CD4-positive, alpha-beta T cell treated with Interleukin-17A for 1 hour (primary cell): ENCODE data around the gene ANTKMT.

Experiments used
- DNase-seq: peaks from one replicate; pipeline ENCODE4 v3.0.0-alpha.2; 2020

ANTKMT gene

DNA sequence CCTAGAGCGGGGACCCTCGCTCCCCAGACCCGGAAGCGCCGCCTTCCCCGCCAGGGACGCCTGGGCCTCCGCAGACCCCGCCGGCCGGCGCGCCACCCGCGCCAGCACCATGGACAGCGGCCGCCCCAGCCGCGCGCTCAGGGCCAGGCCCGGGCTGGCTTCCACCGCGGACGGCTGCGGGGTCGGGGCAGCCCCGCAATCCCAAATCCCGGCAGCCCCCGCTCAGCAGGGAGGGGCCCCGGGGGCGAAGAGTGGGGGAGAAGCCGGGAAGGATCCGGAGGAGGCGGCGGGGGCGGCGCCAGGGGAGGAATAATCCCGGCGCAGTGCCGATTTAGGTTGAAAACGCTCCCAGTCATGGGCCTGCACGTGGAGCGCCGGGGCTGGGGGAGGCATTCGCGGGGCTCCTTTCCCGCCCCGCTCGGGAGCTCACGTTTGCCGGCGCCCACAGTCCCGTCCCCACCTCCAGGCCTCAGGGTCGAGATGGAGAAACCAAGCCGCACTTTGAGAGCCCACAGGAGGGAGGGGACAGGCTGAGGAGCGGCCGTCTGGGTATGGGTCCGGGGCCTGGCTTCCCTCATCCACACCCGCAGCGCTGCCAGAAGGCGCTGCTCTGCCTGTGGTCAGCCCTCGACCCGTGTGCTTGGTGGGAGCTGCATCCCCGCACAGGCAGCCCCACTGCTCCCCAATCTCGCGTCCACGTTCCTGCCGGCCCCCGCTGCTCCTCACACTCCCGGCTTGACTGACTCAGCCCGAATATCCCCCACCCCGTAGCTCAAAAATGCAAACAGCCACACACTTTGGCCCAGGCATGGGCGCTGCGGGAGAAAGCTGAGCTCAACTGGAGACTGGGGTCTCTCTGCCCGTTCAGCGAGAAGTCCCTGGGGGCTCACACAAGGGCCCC, 20.0 kb upstream of the ANTKMT start:
- peak; percentile 54 for DNase-seq

DNA sequence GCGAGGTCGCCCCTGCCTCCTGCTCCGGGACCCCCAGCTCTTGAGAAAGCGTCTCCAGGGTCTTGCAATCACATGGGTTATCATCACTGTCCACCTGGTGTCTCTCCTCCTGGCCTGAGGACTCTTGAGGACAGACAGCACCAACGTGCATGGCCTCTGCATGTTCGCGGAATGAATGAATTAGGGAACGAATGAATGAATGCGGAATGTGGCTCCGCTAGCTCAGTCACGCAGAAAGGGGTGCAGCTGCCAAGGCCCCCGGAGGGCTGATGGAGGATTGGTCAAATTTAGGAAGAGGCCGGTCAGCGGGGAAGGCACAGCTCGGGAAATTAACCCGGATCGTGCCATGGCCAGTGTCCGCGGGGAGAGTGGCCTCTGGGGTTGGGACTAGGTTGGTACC, 18.6 kb upstream of the ANTKMT start:
- DNase-seq: no peak

DNA sequence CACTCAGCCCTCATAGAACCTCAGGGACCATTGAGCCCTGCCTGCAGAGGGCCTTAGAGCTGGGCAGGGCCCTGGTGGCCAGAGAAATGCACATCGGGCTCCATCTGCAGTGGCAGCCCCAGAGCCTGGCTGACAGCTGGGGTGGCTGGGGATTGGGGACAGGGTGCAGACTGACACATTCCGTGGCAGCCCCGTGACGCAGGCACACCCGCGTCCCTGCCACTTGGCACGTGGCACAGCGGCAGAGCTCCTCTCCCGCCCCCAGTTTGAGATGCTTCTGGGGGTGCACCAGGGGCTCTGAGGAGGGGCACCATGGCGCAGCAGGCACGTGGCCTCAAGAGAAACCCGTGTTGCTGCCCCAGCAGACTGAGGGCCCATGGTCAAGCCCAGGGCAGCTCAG, 17.5 kb upstream of the ANTKMT start:
- no peak for DNase-seq

DNA sequence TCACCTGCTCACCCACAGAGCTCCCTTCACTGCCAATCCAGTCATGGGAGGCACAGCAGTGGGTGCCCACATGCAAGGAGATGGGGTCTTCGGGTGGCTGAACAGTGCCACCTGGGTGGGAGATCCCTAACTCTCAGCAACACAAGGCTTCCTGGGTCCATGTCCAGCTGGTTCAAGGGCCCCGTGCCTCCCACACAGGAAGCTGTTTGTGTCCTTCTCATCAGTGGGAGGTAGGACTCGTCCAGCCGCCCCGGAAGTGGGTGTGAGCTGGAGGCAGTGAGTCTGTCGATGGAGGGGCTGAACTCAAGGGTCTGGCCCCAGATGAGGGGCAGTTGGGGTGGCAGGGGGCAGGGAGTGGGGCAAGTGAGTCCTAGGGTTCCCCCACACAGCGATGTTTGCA, 16.9 kb upstream of the ANTKMT start:
- no peak for DNase-seq

DNA sequence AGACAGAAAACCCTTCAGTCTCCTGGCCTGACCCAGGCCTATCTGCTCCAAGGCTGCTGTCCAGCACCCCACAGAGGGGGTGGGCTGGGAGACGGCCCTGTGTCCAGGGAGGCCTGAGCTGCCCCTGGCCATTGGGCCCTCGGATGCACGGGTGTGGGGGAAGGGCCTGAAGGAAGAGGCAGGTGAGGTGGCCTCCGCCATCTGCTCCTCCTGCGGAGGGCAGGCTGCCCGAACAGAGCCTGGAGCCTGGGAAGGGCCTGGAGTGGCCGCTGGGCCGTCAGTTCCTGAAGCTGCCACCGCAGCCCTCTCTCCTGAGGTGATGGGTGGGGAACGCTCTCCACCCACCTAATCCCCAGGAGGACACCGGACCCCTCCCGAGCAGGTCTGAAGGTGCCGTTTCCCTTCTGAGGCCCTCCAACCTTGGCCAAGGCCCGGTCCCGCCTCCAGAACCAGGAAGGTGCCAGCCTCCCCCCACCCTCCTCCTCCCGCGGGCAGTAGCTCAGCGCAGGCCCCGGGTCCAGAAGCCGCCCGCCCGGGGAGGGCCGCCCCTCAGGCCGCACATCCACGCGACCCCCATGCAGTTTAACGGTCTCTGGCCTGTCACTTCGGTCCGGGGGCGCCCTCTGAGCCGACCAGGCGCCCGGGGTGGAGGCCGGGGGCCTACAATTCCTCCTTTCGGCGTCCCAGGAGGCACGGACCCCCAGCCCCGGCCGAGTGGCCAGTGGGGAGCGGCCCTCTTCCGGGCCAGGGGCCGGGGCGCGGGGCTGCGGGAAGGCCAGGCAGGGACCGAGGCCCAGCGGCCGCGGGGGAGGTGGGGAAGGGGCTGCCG, 16.2 kb upstream of the ANTKMT start:
- no peak for DNase-seq

DNA sequence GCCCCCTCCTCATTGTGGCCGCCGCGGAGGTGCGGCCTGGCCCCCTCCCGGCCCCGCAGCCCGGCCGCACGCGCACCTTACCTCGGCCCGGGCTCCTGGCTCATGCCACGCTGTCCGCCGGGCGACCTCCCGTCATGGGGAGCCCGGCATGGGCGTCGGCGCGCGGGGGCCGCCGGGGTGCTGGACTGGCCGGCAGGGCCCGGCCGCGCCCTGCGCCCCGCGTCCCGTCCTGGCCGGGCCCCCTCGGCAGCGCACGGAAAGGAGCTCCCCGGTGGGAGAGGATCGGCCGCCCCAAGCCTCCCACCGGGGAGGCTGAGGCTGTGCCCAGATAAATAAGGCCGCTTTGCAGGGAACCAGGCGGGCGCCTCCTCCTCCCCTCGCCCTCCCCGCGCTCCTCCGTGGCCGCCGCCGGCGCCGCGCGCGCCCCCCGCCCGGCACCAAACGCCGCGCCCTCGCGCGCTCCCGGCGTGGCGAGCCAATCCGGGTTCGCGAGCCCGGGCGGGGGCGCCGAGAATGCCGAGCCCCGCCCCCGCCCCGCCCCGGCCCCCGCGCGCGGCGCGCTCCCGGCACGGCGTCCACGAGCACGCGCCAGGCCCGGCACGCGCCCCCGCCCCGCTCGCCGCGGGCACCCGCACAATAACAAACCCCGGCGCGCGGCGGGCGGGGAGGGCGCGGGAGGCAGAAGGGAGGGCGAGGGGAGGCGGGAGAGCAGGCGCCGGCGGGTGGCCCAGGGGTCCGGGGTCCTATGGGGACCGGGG, 15.3 kb upstream of the ANTKMT start, which contains the start of gene FBXL16:
Gene FBXL16 (minus strand): TSS at position 371 of the 758 bp plus-strand sequence. CDS start 8,396 bp downstream, outside the sequence.
- no peak for DNase-seq

DNA sequence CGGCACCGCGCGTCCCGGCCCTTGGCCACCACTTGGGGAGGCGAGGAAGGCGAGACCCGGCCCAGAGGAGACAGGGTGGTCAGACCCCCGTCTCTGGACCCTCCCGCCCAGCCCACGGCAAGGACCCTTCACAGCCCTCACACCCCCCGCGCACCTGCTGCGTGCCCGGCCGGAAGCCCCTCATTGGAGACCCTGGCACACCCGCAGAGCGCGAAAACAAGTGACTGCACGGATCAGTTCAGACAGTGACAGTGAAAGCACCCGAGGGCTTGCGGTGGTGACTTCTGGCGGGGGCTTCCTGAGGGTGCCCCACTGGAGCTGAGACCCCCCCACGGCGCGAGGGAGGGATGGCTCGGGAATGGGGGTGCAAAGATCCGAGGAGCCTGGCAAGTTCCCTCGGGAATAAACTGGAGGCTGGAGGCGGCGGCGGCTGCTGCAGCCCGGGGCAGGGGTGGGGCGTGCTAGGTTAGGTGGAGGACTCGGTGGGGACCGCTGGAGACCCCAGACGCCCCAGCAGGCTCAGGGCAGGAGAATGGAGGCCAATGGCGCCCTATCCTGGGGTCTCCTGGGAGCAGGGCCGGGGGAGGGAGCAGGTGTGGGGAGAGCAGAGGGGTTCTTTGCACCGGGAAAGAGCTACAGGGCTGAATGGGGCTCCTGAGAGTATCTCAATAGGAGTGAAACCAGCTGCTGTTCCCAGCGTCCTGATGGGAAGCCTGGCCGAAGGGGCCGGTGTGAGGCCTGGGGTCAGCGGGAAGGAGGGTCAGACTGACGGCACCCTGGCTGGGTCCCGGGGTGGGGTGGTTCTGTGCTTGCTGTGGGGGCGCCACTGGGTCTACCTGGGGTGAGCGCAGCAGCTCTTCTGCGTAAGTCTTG, 14.5 kb upstream of the ANTKMT start:
- no peak for DNase-seq

DNA sequence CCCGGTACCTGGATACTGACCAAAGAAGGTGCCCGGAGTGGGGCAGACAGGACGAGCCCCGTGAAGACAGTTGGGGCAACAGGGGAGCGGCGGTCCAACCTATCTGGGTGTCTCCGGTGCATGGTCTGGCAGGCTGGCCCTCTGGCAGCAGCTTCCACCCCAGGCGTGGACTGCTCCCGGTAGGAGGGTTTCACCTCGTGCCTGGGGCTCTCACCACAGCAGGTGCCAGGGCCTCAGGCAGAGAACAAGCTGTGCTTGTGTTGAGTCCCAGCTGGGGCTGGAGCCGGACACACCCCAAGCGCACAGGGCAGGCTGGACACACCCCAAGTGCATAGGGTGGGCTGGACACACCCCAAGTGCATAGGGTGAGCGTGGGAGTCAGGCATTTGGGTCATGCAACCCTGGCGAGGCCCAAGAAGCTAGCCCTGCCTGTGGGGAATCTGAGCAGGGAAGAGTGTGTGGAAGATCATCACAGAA, 13.8 kb upstream of the ANTKMT start:
- DNase-seq: no peak

DNA sequence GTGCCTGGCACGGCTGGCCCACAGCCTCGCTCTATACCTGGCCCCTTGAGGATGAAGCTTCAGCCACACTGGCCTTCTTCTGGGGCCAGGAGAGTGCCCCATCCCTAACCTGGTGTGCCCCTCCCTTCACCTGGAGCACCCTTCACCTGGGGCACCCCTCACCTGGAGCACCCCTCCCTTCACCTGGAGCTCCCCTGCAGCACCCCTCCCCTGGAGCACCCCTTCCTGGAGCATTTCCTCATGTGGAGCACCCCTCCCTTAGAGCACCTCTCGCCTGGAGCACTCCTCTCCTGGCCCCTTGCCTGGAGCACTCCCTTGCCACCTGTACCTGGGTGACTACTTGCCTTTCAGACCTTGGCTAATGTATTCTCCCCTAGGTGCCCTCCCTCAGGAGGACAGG, 12.9 kb upstream of the ANTKMT start:
- DNase-seq: no peak

DNA sequence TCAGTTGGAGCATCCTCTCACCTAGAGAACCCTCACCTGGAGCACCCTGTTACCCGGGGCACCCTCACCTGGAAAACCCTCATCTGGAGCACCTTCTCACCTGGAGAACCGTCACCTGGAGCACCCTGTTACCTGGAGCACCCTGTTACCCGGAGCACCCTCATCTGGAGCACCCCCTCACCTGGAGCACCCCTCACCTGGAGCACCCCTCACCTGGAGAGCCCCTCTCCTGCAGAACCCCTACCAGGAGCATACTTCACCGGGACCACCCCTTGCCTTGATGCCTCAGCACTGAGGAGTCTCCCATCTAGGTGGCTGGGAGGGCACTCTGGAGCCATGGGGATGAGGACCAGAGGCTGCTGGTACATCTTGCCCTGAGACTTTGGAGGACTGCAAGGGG, 12.0 kb upstream of the ANTKMT start:
- no peak for DNase-seq

DNA sequence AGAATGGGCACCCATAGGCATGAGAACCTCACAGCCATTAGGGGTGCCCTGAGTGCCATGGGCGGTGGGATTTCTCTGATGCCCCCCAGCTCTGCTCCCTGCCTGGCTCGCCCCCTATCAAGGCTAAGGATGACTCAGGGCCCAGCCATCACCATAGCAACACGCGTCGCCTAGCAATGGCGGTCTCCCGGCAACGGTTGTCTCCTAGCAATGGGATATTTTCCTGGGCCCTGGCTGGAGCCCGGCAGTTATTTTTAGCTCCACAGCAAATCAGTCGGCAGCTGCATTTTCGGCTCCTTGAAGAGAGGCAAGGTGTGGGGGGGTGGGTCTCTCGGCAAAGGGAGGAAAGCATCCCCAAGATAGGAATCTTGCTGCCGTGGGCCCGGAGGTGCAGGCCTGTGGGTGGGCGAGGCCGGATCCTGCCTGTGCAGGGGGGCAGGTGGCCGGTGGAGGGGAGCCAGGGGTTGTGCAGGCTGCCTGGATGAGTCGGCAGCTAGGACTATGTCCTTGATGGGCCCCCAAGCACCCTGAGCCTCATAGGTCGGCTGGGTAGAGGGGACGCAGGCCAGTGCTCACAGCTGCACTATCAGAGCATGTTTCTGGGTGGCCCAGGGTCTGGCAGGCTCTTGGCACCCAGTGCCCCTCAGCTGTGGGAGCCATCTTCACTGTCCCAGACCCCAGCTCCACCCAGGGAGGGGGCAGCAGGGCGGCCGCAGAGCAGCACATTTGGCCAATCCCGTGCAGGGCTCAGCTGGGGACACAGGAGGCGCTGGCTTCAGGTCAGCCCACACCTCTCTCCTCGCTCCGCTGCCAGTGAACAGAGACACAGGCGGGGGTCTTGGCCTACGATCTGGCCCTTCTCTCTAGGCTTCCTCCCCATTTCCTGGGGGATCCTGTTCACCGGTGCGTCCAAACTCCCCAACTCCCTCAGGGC, 11.1 kb upstream of the ANTKMT start:
- no peak for DNase-seq

DNA sequence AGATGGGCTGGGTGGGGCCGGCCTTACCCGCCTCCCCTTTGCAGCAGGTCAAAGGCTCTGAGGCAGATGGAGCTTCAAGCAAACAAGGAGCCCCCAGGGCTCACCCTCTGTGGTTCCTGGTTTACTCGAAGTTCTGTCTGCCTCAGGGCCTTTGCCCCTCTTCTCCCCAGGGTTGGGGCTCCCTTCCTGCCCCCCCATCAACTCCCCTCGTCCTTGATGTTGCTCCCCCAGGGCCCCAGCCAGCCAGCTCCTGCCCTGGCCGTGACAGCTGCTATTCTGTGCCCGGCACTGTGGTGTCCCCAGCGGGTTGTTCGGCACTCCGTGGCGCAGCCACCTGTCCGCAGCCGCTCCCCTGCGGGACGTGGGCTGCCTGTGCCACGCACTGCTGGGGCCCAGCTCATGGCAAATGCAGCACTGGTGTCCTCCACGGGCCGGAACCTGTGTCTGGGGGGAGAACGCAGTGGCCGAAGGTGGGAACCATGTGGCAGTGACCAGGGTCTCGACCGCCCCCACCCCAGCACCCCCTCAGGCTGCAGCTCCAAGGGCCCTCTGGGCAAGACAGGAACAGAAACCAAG, 10.4 kb upstream of the ANTKMT start:
- no peak for DNase-seq

DNA sequence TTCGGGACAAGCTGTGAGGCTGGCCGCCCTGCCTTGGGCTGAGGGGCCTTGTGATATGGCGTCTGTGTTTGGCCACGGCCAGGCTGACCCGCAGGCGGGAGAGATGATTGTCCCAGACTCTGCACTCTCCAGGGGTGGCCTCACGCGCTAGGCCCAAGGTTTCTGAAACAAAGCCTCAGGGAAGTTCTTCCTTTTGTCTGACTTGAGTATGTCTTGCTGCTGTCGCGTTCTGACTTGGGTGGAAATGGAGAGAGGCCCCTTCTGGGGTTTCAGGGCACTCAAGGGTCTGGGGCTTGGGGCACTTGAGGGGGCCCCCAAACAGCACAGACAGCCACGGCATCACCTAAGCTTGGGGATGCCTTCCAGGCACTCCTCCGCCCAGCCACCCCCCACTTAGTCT, 9.9 kb upstream of the ANTKMT start:
- no peak for DNase-seq

DNA sequence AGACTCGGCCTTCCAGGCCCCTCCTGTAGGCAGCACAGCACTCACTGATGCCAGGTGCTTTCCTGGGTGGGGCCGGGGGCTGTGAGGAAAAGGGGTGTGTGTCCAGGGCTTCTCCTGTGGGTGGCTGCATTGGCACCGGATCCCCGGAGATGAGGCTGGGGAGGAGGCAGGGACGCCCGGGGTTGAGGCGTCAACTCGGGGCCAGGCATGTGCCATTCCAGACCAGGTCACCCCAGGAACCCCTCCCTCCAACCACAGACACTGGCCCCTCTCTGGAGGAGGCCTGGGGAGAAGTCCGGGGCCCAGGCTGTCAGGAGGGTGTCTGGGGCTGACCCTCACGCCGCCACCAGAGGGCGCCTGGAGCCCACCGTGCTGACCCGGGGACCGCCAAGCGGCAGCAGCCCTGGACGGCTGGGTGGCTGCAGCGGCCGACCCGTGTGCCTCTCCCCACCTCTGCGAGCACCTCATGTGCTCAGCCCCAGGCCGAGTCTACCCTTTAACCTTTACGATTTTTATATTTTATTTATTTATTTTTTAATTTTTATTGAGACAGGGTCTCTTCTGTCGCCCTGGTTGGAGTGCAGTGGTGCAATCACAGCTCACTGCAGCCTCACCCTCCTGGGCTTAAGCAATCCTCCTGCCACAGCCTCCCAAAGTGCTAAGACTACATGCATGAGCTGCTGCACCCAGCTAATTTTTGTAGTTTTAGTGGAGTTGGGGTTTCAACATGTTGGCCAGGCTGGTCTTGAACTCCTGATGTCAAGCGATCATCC, 9.2 kb upstream of the ANTKMT start:
- peak; percentile 79 for DNase-seq

DNA sequence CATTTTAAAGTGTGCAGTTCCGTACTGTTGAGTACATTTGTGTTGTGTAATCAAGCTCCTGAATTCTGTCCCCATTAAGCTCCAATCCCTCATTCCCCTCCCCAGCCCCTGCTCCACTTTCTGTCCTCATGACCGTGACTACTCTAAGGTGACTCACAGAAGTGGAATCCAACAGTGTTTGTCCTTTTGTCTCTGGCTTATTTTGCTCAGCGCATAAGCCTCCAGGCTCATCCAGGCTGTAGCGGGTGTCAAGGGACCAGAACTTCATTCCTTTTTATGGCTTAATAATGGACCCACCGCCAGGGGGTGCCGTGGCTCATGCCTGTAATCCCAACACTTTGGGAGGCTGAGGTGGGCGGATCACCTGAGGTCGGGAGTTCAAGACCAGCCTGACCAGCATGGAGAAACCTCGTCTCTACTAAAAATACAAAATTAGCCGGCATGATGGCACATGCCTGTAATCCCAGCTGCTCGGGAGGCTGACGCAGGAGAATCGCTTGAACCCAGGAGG, 8.2 kb upstream of the ANTKMT start:
- peak; percentile 64 for DNase-seq

DNA sequence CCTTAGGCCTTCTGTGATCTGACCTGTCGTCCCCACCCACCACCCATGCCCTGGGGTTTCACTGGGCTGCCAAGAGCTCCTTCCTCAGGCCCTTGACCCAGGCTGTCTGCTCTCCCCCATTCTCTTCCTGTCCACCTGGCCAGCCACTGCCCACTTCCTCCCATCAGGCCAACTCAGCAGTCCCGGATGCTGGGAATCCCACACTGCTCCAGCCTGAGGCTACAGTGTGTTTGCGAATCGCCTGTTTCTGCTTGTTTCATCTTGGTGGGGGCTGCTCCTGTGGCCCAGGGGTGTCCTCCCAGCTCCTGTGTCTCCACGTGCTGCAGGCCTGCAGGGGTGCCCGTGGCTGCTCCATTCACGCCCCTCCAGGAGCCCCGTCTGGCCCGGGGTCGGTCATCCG, 6.9 kb upstream of the ANTKMT start:
- DNase-seq: no peak

DNA sequence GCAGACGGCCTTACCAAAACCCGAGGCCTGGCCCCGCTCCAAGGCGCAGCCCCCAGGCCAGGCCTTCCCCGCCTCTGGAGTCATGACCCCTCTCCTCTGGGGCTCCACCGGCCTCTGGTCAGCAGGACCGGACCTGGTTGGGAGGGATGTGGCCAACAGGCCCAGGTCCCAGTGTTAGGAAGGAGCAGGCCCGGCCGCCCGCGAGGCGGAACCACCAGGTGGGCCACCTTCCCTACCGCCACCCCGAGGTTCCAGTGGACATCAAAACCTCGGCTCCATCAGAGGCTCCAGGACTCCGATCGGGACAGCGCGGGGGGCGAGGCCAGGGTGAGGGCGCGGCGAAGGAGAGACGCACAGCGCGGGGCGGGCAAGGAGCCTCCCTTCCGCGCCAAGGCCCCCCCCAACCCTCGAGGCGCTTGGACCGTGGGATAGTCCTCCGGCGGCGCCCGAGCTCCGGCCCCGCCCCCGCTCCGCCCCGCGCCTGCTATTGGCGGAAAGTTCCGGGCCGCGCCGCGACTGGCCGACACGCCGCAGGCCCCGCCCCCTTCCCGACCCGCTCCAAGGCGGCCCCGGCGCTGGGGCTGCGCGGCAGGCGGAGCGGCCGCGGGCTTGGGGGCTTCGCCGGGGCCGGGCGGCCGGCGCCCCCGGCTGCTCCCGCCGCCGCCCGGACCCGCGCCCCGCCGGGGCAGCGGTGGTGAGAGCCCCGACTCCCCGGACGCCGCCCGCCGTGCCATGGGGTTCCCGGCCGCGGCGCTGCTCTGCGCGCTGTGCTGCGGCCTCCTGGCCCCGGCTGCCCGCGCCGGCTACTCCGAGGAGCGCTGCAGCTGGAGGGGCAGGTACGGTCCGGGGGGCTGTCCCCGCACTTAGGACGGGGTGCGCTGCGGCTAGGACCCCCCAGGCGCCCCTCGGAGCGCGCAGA, 6.1 kb upstream of the ANTKMT start, which contains the start of gene METRN:
Gene METRN (plus strand): TSS at position 561 of the 919 bp plus-strand sequence. CDS start 172 bp downstream, at position 733.
- peak; percentile 87 for DNase-seq
